ENCODE data around the gene NPAP1.

DNA sequence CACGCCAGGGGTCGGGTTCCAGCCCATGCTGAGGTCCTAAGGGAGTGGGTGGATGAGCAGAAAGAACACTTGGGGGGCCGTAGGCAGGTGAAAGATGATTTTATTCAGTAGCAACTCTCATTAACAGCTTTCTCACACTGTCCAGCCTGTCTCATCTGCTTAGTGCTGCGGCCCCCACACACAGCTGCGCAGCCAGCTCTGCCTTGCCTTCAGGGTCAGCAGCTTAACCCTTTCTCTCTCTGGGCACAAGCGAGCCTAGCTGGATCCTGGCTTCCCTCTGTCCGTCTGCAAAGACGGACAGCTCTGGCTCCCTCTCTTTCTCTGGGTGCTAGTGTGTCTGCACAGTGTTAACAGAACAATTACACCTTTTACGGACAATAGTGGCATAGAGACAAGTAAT is 21.3 kb downstream of the NPAP1 start:
- no peak for TF ChIP-seq POLR2A (IDR thresholded peaks at IDR 0.05)
- TF ChIP-seq, protein P1, sequence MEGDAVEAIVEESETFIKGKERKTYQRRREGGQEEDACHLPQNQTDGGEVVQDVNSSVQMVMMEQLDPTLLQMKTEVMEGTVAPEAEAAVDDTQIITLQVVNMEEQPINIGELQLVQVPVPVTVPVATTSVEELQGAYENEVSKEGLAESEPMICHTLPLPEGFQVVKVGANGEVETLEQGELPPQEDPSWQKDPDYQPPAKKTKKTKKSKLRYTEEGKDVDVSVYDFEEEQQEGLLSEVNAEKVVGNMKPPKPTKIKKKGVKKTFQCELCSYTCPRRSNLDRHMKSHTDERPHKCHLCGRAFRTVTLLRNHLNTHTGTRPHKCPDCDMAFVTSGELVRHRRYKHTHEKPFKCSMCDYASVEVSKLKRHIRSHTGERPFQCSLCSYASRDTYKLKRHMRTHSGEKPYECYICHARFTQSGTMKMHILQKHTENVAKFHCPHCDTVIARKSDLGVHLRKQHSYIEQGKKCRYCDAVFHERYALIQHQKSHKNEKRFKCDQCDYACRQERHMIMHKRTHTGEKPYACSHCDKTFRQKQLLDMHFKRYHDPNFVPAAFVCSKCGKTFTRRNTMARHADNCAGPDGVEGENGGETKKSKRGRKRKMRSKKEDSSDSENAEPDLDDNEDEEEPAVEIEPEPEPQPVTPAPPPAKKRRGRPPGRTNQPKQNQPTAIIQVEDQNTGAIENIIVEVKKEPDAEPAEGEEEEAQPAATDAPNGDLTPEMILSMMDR (IDR thresholded peaks at IDR 0.05) = no peak

Data from suprapubic skin (tissue), 3 donors.